ENCODE measurements around the gene TP53BP2.
"Not testable (repeated sequence)": the region's sequence is repeated elsewhere in the genome, so short reads cannot be mapped to it uniquely, and the experiment has no call there.

The TP53BP2 gene

DNA sequence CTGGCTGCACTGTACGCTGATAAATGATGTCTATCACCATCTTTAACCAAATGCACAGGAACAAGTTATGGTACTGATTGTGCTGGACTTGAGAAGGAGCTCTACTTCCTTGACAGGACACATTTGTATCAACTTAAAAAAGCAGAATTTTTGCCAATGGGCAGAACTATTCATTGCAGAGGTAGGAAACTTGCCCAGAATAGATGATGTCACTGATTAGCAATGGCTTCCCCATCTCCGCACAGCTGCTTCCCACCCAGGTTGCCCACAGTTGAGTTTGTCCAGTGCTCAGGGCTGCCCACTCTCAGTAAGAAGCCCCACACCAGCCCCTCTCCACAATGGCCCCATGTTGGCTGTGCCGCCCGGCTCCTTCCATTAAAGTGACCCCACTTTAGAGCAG lies 100.0 kb downstream of the TP53BP2 start:
- DNase-seq (ENCODE audit: low read depth in 2 of 2), result no peak

DNA sequence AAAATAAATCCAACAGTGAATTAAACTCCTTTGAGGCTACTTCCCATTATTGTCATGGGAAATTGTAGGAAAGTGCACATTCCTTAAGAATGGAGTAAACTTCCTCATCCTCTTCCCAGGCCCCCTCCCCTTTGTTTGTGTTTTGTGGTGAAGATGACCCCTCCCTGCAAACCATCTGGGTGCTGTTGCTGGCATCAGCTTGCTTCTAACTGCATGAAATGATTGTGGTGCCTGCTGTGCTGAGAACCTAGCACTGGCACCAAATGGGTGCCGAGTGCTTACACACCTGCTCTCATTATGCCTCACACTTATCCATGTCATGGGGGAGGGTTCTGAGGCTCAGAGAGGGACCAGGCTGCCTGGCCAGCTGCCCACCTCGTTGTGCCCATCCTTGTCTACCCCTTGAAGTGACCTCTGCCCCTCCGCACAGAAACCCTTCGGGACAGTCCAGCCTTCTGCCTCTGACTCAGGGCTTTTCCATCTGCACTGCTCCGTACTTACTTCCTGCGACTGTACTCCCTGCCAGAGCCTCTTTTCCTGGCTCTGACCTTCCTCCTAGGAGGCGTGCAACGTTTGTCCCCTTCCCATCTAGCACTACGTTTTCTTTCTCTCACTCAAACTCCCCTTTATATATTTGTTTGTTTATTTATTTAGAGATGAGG lies 102.8 kb downstream of the TP53BP2 start:
- no peak for DNase-seq (ENCODE audit: low read depth in 2 of 2)

GRCh38 chr1:223741861-223742260 lies 103.9 kb downstream of the TP53BP2 start:
- DNase-seq (ENCODE audit: low read depth in 2 of 2), result no peak

DNA sequence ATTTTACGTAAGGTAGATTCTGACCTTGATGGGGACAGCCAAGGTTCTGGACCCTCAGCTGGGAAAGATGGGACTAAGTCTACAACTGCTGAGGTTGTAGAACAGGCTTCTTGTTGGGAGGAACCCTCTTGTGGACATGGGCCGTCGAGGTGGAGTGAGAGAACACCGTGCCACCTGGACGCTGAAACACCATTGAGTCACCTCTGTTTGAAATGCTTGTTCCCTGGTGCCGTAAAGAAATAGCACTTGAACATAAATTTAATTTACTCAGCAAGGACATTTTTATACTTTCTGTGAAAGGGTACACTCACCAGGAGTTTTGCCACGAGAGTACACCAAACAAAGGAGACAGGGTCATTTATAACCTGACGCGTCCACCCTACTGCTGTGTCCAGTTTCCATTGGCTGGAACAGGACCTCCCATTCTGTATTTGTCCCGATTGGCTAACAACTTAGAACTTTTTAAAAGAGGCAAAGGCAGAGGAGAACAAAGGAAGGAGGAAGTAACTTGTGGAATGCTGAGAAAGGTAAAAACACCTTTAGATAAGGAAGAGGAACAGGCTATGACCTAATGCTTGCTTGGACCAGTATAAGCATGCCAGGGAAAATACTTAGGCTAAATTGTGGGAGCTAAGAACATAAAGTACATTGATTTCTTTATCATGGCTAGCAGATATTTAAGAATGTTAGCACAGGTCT lies 105.6 kb downstream of the TP53BP2 start:
- DNase-seq (ENCODE audit: low read depth in 2 of 2), result not testable (repeated sequence)

DNA sequence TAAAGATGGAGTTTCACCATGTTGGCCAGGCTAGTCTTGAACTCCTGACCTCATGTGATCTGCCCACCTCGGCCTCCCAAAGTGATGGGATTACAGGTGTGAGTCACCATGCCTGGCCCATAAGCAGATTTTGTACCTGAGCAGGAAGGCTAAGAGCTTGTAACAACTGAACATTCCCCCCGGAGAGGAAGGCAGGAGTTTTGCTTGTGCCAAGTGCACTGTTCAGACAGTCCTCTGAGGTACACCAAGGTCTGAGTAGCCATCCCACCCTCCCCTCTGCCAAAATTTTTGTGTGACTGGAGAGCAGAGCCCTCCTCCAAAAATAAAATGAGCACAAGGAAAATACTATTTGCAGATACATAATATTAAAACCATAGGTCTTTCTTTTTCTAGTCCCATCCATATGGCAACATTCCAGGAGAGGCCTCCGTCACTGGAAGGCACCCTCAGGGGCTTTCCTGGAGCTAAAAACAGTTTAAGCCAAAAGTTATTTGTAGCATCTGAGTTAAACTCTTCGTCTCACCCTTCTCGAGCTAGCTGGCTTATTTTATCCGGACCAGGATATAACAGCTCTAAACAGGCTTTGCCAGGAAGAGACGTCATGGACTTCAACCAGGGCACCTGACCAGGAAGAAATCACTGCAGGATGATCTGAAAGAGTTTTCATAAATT lies 106.2 kb downstream of the TP53BP2 start:
- no peak for DNase-seq (ENCODE audit: low read depth in 2 of 2)

DNA sequence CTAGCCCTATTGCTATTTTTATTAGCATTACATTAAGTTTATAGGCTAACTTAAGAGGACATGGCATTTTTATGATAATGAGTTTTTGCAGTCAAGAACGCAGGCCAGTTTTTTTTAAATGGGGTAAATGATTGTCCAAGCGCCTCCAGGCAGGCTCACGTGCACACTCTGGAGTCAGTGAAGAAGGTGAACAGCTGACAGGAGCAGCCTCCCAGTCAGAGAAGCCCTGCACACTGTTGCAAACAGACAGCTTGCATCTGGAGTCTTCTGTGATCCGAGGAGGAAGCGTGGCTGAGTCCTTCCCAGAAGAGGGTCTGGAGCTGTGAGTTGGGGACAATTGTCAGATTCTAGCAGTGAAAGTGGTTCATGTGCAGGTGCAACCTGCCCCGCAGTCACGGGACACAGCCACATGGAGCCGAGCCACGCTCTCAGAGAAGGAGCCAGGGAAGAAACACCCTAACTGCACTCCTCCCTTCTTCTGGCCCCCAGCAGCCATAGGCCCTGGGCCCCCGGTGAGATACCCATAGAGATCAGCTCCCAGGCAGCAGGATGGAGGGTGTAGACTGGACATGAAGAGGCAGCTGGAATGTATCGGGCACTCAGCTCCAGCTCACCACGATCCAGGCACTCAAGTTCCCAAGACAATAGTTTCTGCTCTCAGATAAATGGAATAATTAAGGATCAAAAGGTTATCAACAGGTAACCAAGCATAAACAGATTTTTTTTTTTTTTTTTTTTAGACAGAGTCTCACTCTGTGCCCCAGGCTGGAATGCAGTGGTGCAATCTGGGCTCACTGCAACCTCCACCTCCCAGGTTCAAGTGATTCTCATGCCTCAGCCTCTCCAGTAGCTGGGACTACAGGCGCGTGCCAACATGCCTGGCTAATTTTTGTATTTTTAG lies 107.0 kb downstream of the TP53BP2 start:
- DNase-seq (ENCODE audit: low read depth in 2 of 2), result no peak

DNA sequence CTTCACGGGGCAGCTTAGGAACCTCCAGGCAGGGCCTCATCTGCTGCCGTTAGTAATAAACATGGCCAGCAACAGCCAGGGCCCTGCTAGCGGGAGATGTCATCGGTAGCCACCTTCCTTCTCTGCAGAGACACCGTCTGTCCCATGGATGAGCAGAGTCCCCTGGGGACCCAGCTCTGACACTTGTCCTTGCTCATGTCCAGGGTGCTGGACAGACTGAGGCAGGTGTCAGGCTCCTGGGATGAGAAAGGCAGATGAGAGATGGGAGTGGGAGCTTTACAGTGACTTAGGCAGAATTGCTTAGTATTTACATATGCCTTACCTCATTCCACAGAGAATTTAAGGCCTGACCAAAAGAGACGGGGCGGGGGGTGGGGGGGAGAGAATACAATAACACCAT lies 108.4 kb downstream of the TP53BP2 start:
- DNase-seq (ENCODE audit: low read depth in 2 of 2), result no peak

GRCh38 chr1:223736638-223737037 lies 109.1 kb downstream of the TP53BP2 start:
- DNase-seq (ENCODE audit: low read depth in 2 of 2), result not testable (repeated sequence)

DNA sequence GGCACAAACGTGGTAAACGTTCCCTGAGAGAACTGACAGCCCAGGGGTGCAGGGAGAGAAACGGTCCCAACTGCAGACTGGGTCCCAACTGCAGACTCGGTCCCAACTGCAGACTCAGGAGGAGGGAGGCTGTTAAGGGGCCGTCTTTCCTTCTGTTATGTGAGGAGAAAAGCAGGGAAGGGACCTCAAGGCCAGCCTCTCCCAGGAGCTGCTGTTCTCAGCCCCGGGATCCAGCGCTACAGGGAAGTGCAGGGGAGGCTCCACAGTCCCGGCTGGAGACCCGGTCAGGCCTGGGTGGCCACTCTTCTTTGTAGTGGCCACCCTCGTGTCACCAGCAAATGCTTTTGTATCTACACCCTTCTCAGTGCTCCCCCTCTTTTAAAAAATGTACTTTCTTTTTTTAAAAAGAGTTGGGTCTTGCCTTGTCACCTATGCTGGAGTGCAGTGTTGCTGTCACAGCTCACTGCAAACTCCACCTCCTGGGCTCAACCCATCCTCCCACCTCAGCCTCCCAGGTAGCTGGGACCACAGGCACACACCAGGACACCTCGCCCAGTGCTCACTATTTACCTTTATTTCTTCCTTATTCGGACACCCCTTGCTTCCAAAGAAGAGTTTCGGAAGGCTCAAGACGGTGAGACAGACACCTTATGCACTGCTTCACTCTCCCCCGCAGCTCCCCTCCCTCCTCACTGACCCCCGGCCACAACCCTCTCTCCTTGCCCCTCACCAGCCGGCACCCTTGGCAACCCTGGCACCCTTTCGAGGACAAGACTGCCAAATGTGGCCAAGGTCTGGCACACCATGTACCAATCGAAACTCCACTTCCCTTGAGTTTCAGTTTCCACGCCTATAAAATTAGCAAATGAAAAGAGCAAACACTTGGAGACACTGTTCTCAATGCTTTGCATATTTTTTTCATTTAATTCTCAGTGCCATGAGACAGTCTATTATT lies 111.6 kb downstream of the TP53BP2 start:
- no peak for DNase-seq (ENCODE audit: low read depth in 2 of 2)

GRCh38 chr1:223732993-223733798 lies 112.6 kb downstream of the TP53BP2 start:
- no peak for DNase-seq (ENCODE audit: low read depth in 2 of 2)

GRCh38 chr1:223731133-223731770 lies 114.5 kb downstream of the TP53BP2 start:
- no peak for DNase-seq (ENCODE audit: low read depth in 2 of 2)

DNA sequence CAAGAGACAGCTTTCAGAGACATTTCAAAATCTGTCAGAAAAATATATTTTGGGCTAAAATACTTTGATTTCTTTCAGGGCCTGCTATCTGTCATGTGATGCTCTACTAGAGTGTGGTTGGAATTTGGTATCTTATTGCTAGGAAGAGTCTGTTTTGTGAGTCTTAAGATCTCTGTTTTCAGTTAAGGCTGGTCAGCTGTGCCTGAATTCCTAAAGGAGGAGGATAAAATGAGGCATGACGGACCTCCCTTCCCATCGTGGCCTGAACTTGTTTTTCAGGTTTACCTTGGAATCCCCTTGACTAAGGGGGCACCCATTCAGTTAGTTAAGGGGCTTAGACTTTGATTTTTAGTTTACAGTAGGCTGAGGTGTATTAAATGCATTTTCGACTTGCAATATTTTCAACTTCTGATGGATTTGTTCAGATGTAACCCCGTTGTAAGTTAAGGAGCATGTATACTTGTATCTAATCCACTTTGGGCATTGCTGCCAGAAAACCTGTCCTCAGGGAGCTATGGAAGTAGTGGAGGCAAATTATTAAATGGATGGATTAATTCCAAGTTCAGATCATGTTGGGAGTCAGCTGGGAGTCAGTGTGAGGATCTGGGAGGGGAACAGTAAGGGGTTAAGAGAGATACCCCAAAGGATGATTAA lies 115.1 kb downstream of the TP53BP2 start:
- no peak for DNase-seq (ENCODE audit: low read depth in 2 of 2)

DNA sequence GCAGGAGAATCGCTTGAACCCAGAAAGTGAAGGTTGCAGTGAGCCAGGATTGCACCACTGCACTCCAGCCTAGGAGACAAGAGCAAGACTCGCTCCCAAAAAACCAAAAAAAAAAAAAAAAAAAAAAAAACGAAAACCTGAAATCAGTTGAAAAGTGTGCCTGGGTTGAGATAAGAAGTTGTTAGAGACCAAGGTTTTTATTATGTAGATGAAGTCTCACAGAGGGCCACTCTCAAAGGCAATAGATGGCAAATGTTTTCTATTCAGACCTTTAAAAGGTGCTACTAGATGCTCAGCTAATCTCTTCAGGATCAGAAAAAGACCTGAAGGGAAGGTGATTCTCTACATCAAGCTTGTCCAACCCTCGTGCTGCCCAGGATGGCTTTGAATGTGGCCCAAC lies 115.8 kb downstream of the TP53BP2 start:
- DNase-seq (ENCODE audit: low read depth in 2 of 2), result no peak
